SK-N-SH treated with all-trans-retinoic acid at 6 μM for 48 hours (cell line): ENCODE results near the gene PRUNE2.

ENCODE experiments used
- ATAC-seq: fragments of 200-7000 bp; cut with Tn5 transposase; 3 replicates; pipeline ENCODE4 v1.9.1; 2020; ENCODE audit warnings: mild to moderate bottlenecking, moderate library complexity
- ARNTL ChIP-seq: fragments of 450-650 bp; formaldehyde crosslinking; IDR thresholded peaks from 2 replicates; pipeline ENCODE4 v1.5.0; 2020; ENCODE audit warnings: low read depth, mild to moderate bottlenecking, moderate library complexity, borderline replicate concordance
- BACH2 ChIP-seq: fragments of 250-450 bp; sonication (Bioruptor Pico); IDR thresholded peaks from 2 replicates; pipeline ENCODE4 v1.9.0; 2021; ENCODE audit warnings: mild to moderate bottlenecking, borderline replicate concordance
- CREB5 ChIP-seq: fragments of 250-450 bp; sonication (Bioruptor Pico); IDR thresholded peaks from 2 replicates; pipeline ENCODE4 v1.5.1; 2020; ENCODE audit warnings: low read depth, mild to moderate bottlenecking, moderate library complexity
- CSDC2 ChIP-seq: fragments of 250-450 bp; sonication (Bioruptor Pico); IDR thresholded peaks from 2 replicates; pipeline ENCODE4 v1.5.0; 2020; ENCODE audit warnings: mild to moderate bottlenecking, moderate library complexity
- CSRNP3 ChIP-seq: fragments of 250-450 bp; sonication (Bioruptor Pico); IDR thresholded peaks from 2 replicates; pipeline ENCODE4 v1.5.1; 2021; ENCODE audit warnings: mild to moderate bottlenecking, moderate library complexity
- ESRRG ChIP-seq: fragments of 250-450 bp; sonication (Bioruptor Pico); IDR thresholded peaks from 2 replicates; pipeline ENCODE4 v1.6.1; 2021; ENCODE audit warnings: mild to moderate bottlenecking
- GLIS3 ChIP-seq: fragments of 250-450 bp; sonication (Bioruptor Pico); IDR thresholded peaks from 2 replicates; pipeline ENCODE4 v1.5.0; 2020; ENCODE audit warnings: mild to moderate bottlenecking, moderate library complexity
- OSR1 ChIP-seq: fragments of 250-450 bp; sonication (Bioruptor Pico); IDR thresholded peaks from 2 replicates; pipeline ENCODE4 v1.8.0; 2022; ENCODE audit warnings: moderate library complexity, mild to moderate bottlenecking, inconsistent platforms
- POU6F1 ChIP-seq: fragments of 250-450 bp; sonication (Bioruptor Pico); IDR thresholded peaks from 2 replicates; pipeline ENCODE4 v1.8.0; 2021; ENCODE audit warnings: low read depth, mild to moderate bottlenecking, moderate library complexity, borderline replicate concordance
- PPARA ChIP-seq: fragments of 250-450 bp; sonication (Bioruptor Pico); IDR thresholded peaks from 2 replicates; pipeline ENCODE4 v1.5.0; 2020; ENCODE audit warnings: mild to moderate bottlenecking, borderline replicate concordance
- RARB ChIP-seq: fragments of 250-450 bp; sonication (Bioruptor Pico); IDR thresholded peaks from 2 replicates; pipeline ENCODE4 v1.8.0; 2021; ENCODE audit warnings: mild to moderate bottlenecking, moderate library complexity
- SNAI2 ChIP-seq: fragments of 250-450 bp; sonication (Bioruptor Pico); IDR thresholded peaks from 2 replicates; pipeline ENCODE4 v1.5.0; 2020; ENCODE audit warnings: mild to moderate bottlenecking, moderate library complexity
- TOX ChIP-seq: fragments of 250-450 bp; sonication (Bioruptor Pico); IDR thresholded peaks from 2 replicates; pipeline ENCODE4 v1.8.0; 2021; ENCODE audit warnings: mild to moderate bottlenecking, moderate library complexity, borderline replicate concordance
- TSHZ2 ChIP-seq: fragments of 250-450 bp; sonication (Bioruptor Pico); IDR thresholded peaks from 2 replicates; pipeline ENCODE4 v1.5.0; 2020; ENCODE audit warnings: mild to moderate bottlenecking, moderate library complexity
- ZC3H10 ChIP-seq: fragments of 250-450 bp; sonication (Bioruptor Pico); IDR thresholded peaks from 2 replicates; pipeline ENCODE4 v1.5.1; 2021; ENCODE audit warnings: mild to moderate bottlenecking, moderate library complexity
- ZFP3 ChIP-seq: fragments of 250-450 bp; sonication (Bioruptor Pico); IDR thresholded peaks from 2 replicates; pipeline ENCODE4 v1.5.0; 2020; ENCODE audit warnings: mild to moderate bottlenecking, moderate library complexity
- ZFP30 ChIP-seq: fragments of 450-650 bp; formaldehyde crosslinking; IDR thresholded peaks from 2 replicates; pipeline ENCODE4 v1.5.0; 2022; ENCODE audit warnings: mild to moderate bottlenecking, moderate library complexity
- ZNF565 ChIP-seq: fragments of 450-650 bp; formaldehyde crosslinking; conservative IDR thresholded peaks from 2 replicates; pipeline ENCODE4 v1.5.0; 2020; ENCODE audit warnings: low read depth, mild to moderate bottlenecking, moderate library complexity
- ZNF70 ChIP-seq: fragments of 450-650 bp; formaldehyde crosslinking; IDR thresholded peaks from 2 replicates; pipeline ENCODE4 v1.5.0; 2020; ENCODE audit warnings: mild to moderate bottlenecking, moderate library complexity
- ZNF8 ChIP-seq: fragments of 450-650 bp; formaldehyde crosslinking; IDR thresholded peaks from 2 replicates; pipeline ENCODE4 v1.5.0; 2020; ENCODE audit warnings: mild to moderate bottlenecking, moderate library complexity
- TF ChIP-seq, protein P1 (sequence below): fragments of 250-450 bp; sonication (Bioruptor Pico); IDR thresholded peaks from 2 replicates; pipeline ENCODE4 v1.8.0; 2020; ENCODE audit warnings: mild to moderate bottlenecking, moderate library complexity, borderline replicate concordance

The PRUNE2 gene

DNA sequence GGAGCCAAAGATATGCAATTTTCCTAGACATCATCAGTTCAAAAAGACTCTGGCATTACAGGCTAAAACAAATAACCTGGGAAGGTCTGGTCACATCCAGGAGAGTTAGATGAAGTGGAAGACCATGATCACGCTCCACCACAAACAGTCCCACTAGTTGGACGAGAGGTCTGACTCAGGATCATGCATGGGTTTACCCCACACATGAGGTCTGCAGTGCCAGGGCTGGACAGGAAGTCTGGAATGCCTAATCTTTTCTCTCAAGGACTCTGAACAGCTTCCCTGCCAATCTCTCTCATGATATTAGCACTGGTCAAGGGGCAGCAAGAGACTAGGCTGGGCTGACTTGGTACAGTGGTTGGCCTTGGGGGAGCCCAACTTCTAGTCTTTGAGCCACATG lies 7.1 kb downstream of the PRUNE2 start (continued):
- TF ChIP-seq ZFP30 (CRISPR knock-in tag) (no peak), ZNF8 (no peak), GLIS3 (no peak)

DNA sequence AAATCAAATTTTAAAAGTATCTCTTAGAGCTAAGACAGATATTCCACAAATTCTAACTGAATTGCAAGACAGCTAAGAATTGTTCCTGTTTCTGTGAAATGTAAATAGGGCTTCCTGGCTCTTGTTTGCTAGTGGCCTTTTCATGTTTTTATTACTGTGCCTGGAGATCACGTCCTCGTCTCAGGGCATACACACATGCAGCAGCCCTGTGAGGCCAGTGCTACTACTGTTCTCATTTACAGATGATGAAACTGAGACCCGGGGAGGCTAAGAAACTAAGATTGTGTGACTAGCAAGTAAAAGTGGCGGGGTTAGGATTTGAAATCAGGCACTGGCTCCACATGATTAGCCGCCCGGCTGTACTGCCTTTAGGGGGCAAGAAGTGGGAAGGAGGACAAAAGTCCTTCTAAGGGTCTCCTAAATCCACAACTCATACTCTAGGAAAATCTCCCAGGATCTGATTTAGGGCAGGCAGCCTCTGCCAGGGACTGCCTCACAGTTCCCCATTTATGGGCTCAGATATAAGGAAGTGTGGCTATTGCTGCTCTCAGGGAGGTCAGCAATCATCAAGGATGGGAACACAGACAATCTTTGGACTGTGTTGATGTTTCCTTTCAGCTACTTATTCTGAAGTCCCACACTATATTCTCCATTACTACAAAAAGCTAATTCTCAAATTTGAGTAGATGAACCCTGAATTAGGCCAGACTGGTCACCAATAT lies 7.9 kb downstream of the PRUNE2 start:
- ATAC-seq, result no peak
- TF ChIP-seq BACH2 (CRISPR knock-in tag) (no peak), ZC3H10 (CRISPR knock-in tag) (no peak), POU6F1 (no peak), SNAI2 (CRISPR knock-in tag) (no peak), ZNF565 (CRISPR knock-in tag) (no peak), GLIS3 (no peak), ARNTL (no peak), TOX (CRISPR knock-in tag) (no peak), ZNF8 (no peak), ZFP3 (CRISPR knock-in tag) (no peak), CSRNP3 (CRISPR knock-in tag) (no peak), TSHZ2 (CRISPR knock-in tag) (no peak), ESRRG (no peak), OSR1 (CRISPR knock-in tag) (no peak), PPARA (CRISPR knock-in tag) (no peak), RARB (CRISPR knock-in tag) (no peak), CREB5 (CRISPR knock-in tag) (no peak), ZNF70 (CRISPR knock-in tag) (no peak)
- TF ChIP-seq, protein P1, sequence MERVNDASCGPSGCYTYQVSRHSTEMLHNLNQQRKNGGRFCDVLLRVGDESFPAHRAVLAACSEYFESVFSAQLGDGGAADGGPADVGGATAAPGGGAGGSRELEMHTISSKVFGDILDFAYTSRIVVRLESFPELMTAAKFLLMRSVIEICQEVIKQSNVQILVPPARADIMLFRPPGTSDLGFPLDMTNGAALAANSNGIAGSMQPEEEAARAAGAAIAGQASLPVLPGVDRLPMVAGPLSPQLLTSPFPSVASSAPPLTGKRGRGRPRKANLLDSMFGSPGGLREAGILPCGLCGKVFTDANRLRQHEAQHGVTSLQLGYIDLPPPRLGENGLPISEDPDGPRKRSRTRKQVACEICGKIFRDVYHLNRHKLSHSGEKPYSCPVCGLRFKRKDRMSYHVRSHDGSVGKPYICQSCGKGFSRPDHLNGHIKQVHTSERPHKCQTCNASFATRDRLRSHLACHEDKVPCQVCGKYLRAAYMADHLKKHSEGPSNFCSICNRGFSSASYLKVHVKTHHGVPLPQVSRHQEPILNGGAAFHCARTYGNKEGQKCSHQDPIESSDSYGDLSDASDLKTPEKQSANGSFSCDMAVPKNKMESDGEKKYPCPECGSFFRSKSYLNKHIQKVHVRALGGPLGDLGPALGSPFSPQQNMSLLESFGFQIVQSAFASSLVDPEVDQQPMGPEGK, result no peak

- TF ChIP-seq POU6F1, result no peak
- TF ChIP-seq ZNF565 (CRISPR knock-in tag), result no peak
- TF ChIP-seq, protein P1, result no peak
- no peak for TF ChIP-seq ZFP30 (CRISPR knock-in tag)
- TF ChIP-seq CREB5 (CRISPR knock-in tag), result no peak
- no peak for TF ChIP-seq ZFP3 (CRISPR knock-in tag)
- TF ChIP-seq PPARA (CRISPR knock-in tag), result no peak
- no peak for TF ChIP-seq ZC3H10 (CRISPR knock-in tag)
- TF ChIP-seq SNAI2 (CRISPR knock-in tag), result no peak
- TF ChIP-seq CSDC2 (CRISPR knock-in tag), result no peak
- no peak for TF ChIP-seq ZNF70 (CRISPR knock-in tag)
- no peak for TF ChIP-seq ZNF8
- no peak for TF ChIP-seq GLIS3
- no peak for TF ChIP-seq BACH2 (CRISPR knock-in tag)
- no peak for TF ChIP-seq TOX (CRISPR knock-in tag)
- ATAC-seq, result no peak
These were observed 9.9 kb downstream of the PRUNE2 start for GRCh38 chr9:76896035-76896434.
